CD4-positive, CD25-positive, alpha-beta regulatory T cell (primary cell): Measurements from ENCODE around the gene OR10H1. TPM values are rescaled to one million over a fixed set of nuclear protein-coding genes. Genes with fewer than 3 reads are reported as not detected.
"Not testable (repeated sequence)": the region's sequence is repeated elsewhere in the genome, so short reads cannot be mapped to it uniquely, and the experiment has no call there.

Experiments
- ATAC-seq, 2 donors: fragments of 150-1000 bp; cut with Tn5 transposase; one replicate each; pipeline ENCODE4 v1.10.0; 2021; ENCODE audit warnings: low read depth in 2 of 2, moderate number of reproducible peaks in 2 of 2, moderate library complexity in 1 of 2
- DNase-seq, 3 donors: peaks; one replicate each; pipeline versions ENCODE4 v3.0.0 to v3.0.0-alpha.2; 2012 to 2022; ENCODE audit warnings: mixed read lengths in 1 of 3
- H3K27ac ChIP-seq: one replicate; pipeline ENCODE4 v1.7.0; 2013; ENCODE audit warnings: mild to moderate bottlenecking, low read length; ENCODE audit not compliant: insufficient read depth, poor library complexity, severe bottlenecking
- H3K27me3 ChIP-seq: one replicate; pipeline ENCODE4 v1.7.0; 2013; ENCODE audit warnings: low read length; ENCODE audit not compliant: control insufficient read depth, insufficient read depth
- H3K36me3 ChIP-seq: one replicate; pipeline ENCODE4 v1.7.0; 2013; ENCODE audit warnings: mild to moderate bottlenecking, low read length, moderate library complexity; ENCODE audit not compliant: control insufficient read depth, insufficient read depth
- H3K4me1 ChIP-seq: 2 replicates; pipeline ENCODE4 v1.7.0; 2013; ENCODE audit warnings: mild to moderate bottlenecking, low read length; ENCODE audit not compliant: insufficient read depth, control insufficient read depth, poor library complexity, severe bottlenecking
- H3K4me3 ChIP-seq: one replicate; pipeline ENCODE4 v1.7.0; 2013; ENCODE audit warnings: low read depth, mild to moderate bottlenecking, low read length, moderate library complexity
- H3K9me3 ChIP-seq, 2 experiments: 1 replicate in 1 of 2; 2 replicates in 1 of 2; pipeline ENCODE4 v1.7.0; 2013; ENCODE audit warnings: low read length in 2 of 2, mild to moderate bottlenecking in 1 of 2, moderate library complexity in 1 of 2; ENCODE audit not compliant: control insufficient read depth in 2 of 2
- H3K27ac Mint-ChIP-seq, 3 donors: one replicate each; pipeline ENCODE4 v1.8.0; 2020 to 2022; ENCODE audit warnings: mild to moderate bottlenecking in 3 of 3, mixed read lengths in 3 of 3, moderate library complexity in 2 of 3
- H3K27me3 Mint-ChIP-seq: one replicate; pipeline ENCODE4 v1.8.0; 2022; ENCODE audit warnings: mild to moderate bottlenecking, mixed read lengths
- H3K36me3 Mint-ChIP-seq: one replicate; pipeline ENCODE4 v1.8.0; 2020; ENCODE audit warnings: mixed read lengths
- H3K4me1 Mint-ChIP-seq, 4 donors: one replicate each; pipeline ENCODE4 v1.8.0; 2020 to 2022; ENCODE audit warnings: mixed read lengths in 4 of 4, mild to moderate bottlenecking in 1 of 4
- H3K4me3 Mint-ChIP-seq, 4 donors: one replicate each; pipeline ENCODE4 v1.8.0; 2020 to 2022; ENCODE audit warnings: mild to moderate bottlenecking in 4 of 4, mixed read lengths in 4 of 4, moderate library complexity in 3 of 4
- H3K9me3 Mint-ChIP-seq, 7 donors: one replicate each; pipeline ENCODE4 v1.8.0; 2020 to 2022; ENCODE audit warnings: mixed read lengths in 7 of 7, mild to moderate bottlenecking in 3 of 7, moderate library complexity in 2 of 7
- polyA plus RNA-seq, 4 donors: library from polyadenylated mRNA; unstranded; fragments of 300-500 nt; fragmentation: Illumina TruSeq; gene quantifications; one replicate each; pipeline ENCODE4 v1.2.3, GENCODE V29; 2021
- total RNA-seq: library from RNA; stranded (reverse); gene quantifications from one replicate; pipeline ENCODE4 v1.2.3, GENCODE V29; 2022

OR10H1 gene
- total and polyA plus RNA-seq, 5 donors from 2014 or later = not detected

DNA sequence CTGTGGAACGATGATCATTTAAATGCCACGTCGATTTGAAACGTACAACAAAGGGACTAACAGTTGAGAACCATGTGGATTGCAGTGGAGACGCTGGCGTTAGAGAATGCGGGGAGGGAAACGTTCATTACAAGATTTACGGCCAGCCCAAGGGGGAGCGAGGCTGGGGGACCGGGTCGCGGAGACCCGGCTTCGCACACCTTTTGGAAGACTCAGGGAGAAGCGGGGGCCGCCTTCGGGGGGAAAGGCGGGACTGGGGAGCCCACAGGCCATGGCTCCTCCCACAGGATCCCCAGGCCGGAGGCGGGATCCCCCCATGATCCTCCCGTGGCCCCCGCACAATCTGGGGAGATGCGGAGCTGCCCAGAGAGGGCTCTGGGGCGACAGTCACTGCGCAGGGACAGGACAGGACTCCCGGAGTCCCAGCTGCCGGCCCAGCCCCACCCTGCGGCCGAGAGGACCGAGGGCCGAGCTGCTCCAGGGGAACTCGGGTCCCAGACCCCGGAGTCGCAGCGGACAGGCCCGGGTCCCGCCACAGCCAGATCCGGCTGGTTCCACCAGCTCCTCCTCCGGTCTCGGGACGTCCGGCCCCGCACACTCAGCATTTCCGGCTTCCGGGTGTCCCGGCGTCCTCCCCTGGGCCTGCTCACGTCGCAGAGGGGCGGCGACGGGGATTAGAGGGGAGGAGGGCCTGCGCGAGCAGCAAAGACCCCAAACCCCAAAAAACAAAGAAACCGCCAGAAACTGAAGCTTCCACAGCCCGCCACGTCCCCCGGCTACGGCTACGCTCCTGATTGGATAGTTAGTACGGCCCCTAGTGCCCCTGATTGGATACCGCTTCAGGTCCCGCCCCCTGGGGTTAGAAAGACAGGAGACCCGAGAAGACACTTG lies 21.1 kb upstream of the OR10H1 start:
- H3K4me1 ChIP-seq = peaks cover 10% of the 10 kb centered on the region
- peak; percentile 93 to 95 for ATAC-seq
- H3K4me3 Mint-ChIP-seq = peak overlapping the region; percentile 92 to 98 (median 94)
- no peaks in the 10 kb centered on the region for H3K27me3 ChIP-seq
- peaks cover 10 to 27% (median 19%) of the 10 kb centered on the region in 4 donors for H3K4me1 Mint-ChIP-seq
- H3K9me3 Mint-ChIP-seq = peaks cover 0 to 2% (median 0%) of the 10 kb centered on the region in 7 donors
- no peaks in the 10 kb centered on the region for H3K36me3 Mint-ChIP-seq
- H3K27ac ChIP-seq = peak overlapping the region; percentile 95
- H3K4me3 ChIP-seq = peak overlapping the region; percentile 77
- H3K27me3 Mint-ChIP-seq = peaks cover 8% of the 10 kb centered on the region
- DNase-seq = peak; percentile 93 to 98 (median 95)
- H3K36me3 ChIP-seq = no peaks in the 10 kb centered on the region
- H3K9me3 ChIP-seq = no peaks in the 10 kb centered on the region
- H3K27ac Mint-ChIP-seq = peak overlapping the region in 2 of 3 donors; percentile 99 to 100

DNA sequence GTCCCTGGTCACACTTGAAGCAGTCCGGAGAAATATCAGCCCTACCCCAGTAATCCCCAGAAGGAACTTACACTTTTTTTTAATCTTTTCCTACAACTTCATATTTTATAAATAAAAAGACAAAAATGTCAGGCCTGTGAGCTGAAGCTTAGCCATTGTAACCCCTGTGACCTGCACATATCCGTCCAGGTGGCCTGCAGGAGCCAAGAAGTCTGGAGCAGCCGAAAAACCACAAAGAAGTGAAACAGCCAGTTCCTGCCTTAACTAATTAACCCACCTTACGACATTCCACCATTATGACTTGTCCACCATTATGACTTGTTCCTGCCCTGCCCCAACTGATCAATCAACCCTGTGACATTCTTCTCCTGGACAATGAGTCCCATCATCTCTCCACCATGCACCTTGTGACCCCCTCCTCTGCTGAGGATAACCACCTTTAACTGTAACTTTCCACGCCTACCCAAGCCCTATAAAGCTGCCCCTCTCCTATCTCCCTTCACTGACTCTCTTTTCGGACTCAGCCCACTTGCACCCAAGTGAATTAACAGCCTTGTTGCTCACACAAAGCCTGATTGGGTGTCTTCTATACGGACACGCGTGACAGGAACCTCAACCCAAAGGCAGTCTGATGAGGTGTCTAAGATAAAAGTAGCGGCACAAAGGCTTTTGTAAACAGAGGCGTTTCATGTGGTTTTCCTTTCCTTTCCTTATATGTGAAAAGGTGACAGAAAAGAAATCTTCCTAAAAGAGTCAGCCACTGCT lies 20.3 kb upstream of the OR10H1 start:
- peak; percentile 46 to 86 (median 76) for DNase-seq
- H3K4me1 ChIP-seq = peaks cover 10% of the 10 kb centered on the region
- H3K9me3 ChIP-seq, H3K27me3 Mint-ChIP-seq, H3K36me3 ChIP-seq, H3K9me3 Mint-ChIP-seq, H3K27me3 ChIP-seq, H3K36me3 Mint-ChIP-seq: not testable (repeated sequence)
- peaks cover 10 to 27% (median 19%) of the 10 kb centered on the region in 4 donors for H3K4me1 Mint-ChIP-seq
- H3K4me3 Mint-ChIP-seq = peak overlapping the region; percentile 92 to 98 (median 94)
- H3K27ac Mint-ChIP-seq = peak overlapping the region in 2 of 3 donors; percentile 99 to 100
- peak overlapping the region; percentile 95 for H3K27ac ChIP-seq
- ATAC-seq = peak; percentile 44 to 45
- H3K4me3 ChIP-seq = peak overlapping the region; percentile 77

DNA sequence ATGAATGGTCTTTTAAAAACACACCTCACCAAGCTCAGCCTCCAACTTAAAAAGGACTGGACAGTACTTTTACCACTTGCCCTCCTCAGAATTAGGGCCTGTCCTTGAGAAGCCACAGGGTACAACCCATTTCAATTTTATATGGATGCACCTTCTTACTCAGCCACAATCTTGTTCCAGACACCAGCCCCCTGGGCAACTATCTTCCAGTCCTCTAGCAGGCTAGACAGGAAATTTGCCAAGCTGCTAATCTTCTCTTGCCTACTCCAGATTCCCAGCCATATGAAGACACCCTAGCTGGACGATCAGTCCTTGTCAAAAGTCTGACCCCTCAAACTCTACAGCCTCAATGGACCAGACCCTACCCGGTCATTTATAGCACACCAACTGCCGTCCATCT lies 18.8 kb upstream of the OR10H1 start:
- H3K9me3 Mint-ChIP-seq, ATAC-seq, H3K4me3 ChIP-seq, H3K4me3 Mint-ChIP-seq, H3K36me3 ChIP-seq, H3K9me3 ChIP-seq, H3K27ac Mint-ChIP-seq, H3K36me3 Mint-ChIP-seq, DNase-seq, H3K27ac ChIP-seq, H3K27me3 ChIP-seq, H3K27me3 Mint-ChIP-seq: not testable (repeated sequence)
- H3K4me1 Mint-ChIP-seq = peaks cover 10 to 24% (median 17%) of the 10 kb centered on the region in 4 donors
- H3K4me1 ChIP-seq = peaks cover 10% of the 10 kb centered on the region

DNA sequence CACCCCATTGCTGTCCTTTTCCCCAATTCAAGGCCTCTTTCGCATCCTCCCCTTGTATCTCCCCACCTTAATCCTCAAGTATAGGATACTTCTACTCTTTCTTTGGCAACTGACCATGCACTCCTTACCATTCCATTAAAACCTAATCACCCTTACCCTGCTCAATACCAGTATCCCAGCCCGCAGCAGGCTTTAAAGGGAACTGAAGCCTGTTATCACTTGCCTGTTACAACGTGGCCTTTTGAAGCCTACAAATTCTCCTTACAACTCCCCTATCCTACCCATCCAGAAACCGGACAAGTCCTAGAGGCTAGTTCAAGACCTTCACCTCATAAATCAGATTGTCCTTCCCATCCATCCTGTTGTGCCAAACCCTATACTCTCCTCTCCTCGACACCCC lies 16.2 kb upstream of the OR10H1 start:
- no peak overlapping the region for H3K27ac ChIP-seq
- peaks cover 0 to 2% (median 0%) of the 10 kb centered on the region in 7 donors for H3K9me3 Mint-ChIP-seq
- no peaks in the 10 kb centered on the region for H3K36me3 Mint-ChIP-seq
- no peak for ATAC-seq
- peaks cover 12% of the 10 kb centered on the region for H3K27me3 Mint-ChIP-seq
- H3K4me1 Mint-ChIP-seq = peaks cover 3 to 8% (median 6%) of the 10 kb centered on the region in 4 donors
- no peak overlapping the region for H3K27ac Mint-ChIP-seq
- H3K36me3 ChIP-seq = no peaks in the 10 kb centered on the region
- H3K4me1 ChIP-seq = peaks cover 5% of the 10 kb centered on the region
- DNase-seq = no peak
- no peaks in the 10 kb centered on the region for H3K9me3 ChIP-seq
- H3K4me3 ChIP-seq = no peak overlapping the region
- no peaks in the 10 kb centered on the region for H3K27me3 ChIP-seq
- H3K4me3 Mint-ChIP-seq = no peak overlapping the region

DNA sequence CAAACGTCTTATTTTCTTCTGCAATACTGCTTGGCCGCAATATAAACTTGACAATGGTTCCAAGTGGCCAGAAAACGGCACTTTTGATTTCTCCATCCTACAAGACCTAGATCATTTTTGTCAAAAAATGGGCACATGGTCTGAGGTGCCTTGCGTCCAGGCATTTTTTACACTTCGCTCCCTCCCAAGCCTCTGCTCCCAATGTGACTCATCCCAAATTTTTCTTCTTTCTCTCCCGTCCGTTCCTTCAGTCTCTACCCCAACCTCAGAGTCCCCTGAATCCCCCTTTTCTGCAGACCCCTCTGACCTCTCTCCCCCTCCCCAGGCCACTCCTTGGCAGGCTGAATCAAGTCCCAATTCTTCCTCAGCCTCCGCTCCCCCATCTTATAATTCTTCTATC lies 14.3 kb upstream of the OR10H1 start:
- Histone ChIP-seq H3K4me1 (no peaks in the 10 kb centered on the region), H3K36me3 (no peaks in the 10 kb centered on the region), H3K27me3 (no peaks in the 10 kb centered on the region), H3K27ac (no peak overlapping the region), H3K4me3 (no peak overlapping the region), H3K9me3 (no peaks in the 10 kb centered on the region)
- Mint-ChIP-seq H3K9me3 (no peaks in the 10 kb centered on the region), H3K36me3 (no peaks in the 10 kb centered on the region), H3K4me3 (no peak overlapping the region), H3K4me1 (no peaks in the 10 kb centered on the region), H3K27ac (peak overlapping the region in 1 of 3 donors; percentile 20), H3K27me3 (peaks cover 4% of the 10 kb centered on the region)
- ATAC-seq = no peak
- no peak for DNase-seq

DNA sequence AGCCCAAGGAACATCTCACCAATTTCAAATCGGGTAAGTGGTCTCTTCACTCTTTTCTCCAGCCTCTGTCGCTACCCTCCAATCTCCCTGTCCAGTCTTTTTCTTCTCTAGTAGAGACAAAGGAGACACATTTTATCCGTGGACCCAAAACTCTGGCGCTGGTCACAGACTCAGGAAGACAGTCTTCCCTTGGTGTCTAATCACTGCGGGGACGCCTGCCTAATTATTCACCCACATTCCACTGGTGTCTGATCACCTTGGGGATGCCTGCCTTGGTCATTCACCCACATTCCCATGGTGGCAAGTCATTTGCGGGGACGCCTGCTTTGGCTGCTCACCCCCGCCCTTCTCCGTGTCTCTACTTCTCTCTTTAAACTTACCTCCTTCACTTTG lies 13.8 kb upstream of the OR10H1 start:
- Mint-ChIP-seq H3K27me3 (peaks cover 4% of the 10 kb centered on the region), H3K4me3 (no peak overlapping the region), H3K27ac (peak overlapping the region in 1 of 3 donors; percentile 47), H3K4me1 (no peaks in the 10 kb centered on the region), H3K36me3 (no peaks in the 10 kb centered on the region), H3K9me3 (no peaks in the 10 kb centered on the region)
- Histone ChIP-seq H3K4me1 (no peaks in the 10 kb centered on the region), H3K4me3 (no peak overlapping the region), H3K27ac (no peak overlapping the region), H3K27me3 (no peaks in the 10 kb centered on the region), H3K36me3 (no peaks in the 10 kb centered on the region), H3K9me3 (no peaks in the 10 kb centered on the region)
- DNase-seq (no peak), ATAC-seq (no peak)

DNA sequence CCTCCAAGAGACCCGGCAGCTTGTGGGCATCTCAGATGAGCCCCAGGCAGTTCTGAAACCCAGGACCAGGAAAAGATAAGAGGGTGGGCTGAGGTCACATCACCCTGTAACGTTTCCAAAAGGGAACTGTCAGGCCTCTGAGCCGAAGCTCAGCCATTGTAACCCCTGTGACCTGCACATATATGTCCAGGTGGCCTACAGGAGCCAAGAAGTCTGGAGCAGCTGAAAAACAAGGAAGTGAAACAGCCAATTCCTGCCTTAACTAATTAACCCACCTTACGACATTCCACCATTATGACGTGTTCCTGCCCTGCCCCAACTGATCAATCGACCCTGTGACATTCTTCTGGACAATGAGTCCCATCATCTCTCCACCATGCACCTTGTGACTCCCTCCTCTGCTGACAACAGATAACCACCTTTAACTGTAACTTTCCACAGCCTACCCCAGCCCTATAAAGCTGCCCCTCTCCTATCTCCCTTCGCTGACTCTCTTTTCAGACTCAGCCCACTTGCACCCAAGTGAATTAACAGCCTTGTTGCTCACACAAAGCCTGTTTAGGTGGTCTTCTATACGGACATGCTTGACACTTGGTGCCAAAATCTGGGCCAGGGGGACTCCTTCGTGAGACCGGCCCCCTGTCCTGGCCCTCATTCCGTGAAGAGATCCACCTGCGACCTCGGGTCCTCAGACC lies 13.3 kb upstream of the OR10H1 start:
- not testable (repeated sequence) for DNase-seq, H3K4me1 ChIP-seq, H3K9me3 Mint-ChIP-seq, H3K36me3 ChIP-seq, H3K36me3 Mint-ChIP-seq, H3K4me3 Mint-ChIP-seq, ATAC-seq, H3K27ac ChIP-seq, H3K27me3 Mint-ChIP-seq, H3K4me1 Mint-ChIP-seq, H3K27me3 ChIP-seq, H3K4me3 ChIP-seq, H3K9me3 ChIP-seq
- peak overlapping the region in 1 of 3 donors; percentile 42 for H3K27ac Mint-ChIP-seq
